GM12878 (cell line): ENCODE data around the gene CFAP90. TPM values are rescaled to one million over a fixed set of nuclear protein-coding genes. Genes with fewer than 3 reads are reported as not detected.

Experiments
- ATAC-seq: fragments of 200-7000 bp; cut with Tn5 transposase; 3 replicates; pipeline ENCODE4 v1.9.1; 2020; ENCODE audit warnings: mild to moderate bottlenecking, moderate library complexity
- BruUV-seq: library from RNA; stranded (reverse); fragments of 400-500 nt; replicated peaks from 2 replicates; lab custom pipeline; 2021; lab: Mats Ljungman, UMichigan
- CTCF ChIA-PET: fragments of 300-600 bp; sonication (Branson Sonifier 250); formaldehyde crosslinking; extraction: SDS; loops from one replicate; lab custom pipeline; 2021; ENCODE audit warnings: inconsistent platforms; lab: Yijun Ruan, JAX
- POLR2A ChIA-PET: fragments of 350-600 bp; formaldehyde crosslinking; extraction: SDS; loops from one replicate; lab custom pipeline; 2021; ENCODE audit warnings: inconsistent platforms; lab: Charles Lee
- RAD21 ChIA-PET: fragments of 300-600 bp; sonication (Branson Sonifier 250); formaldehyde crosslinking; loops from one replicate; lab custom pipeline; 2023; ENCODE audit warnings: antibody characterized with exemption; ENCODE audit not compliant: unreplicated experiment; lab: Charles Lee
- SMC1A ChIA-PET: fragments of 300-600 bp; sonication (Branson Sonifier 250); formaldehyde crosslinking; loops from one replicate; lab custom pipeline; 2023; ENCODE audit not compliant: unreplicated experiment, uncharacterized antibody; lab: Charles Lee
- DNase-seq: peaks from one replicate; pipeline ENCODE4 v3.0.0-alpha.2; 2011; ENCODE audit warnings: low read depth, low spot score
- FAIRE-seq: peaks from 3 replicates; lab custom pipeline; 2011; peaks lifted over from hg19 to GRCh38; lab: Jason Lieb, UNC
- H2AFZ ChIP-seq: 2 replicates; pipeline ENCODE4 v1.6.0; 2011; ENCODE audit warnings: low read depth, low read length, control low read depth; ENCODE audit not compliant: control insufficient read depth
- H3K27ac ChIP-seq: 2 replicates; pipeline ENCODE4 v1.5.1; 2011; ENCODE audit warnings: control low read depth; ENCODE audit not compliant: control insufficient read depth, insufficient read depth
- H3K27me3 ChIP-seq, 2 experiments: replicated peaks in 1 of 2; 2 replicates each; pipeline versions ENCODE4 v1.6.0 to v1.6.1; 2011; ENCODE audit warnings: low read length in 1 of 2; ENCODE audit not compliant: control insufficient read depth in 2 of 2, insufficient read depth in 2 of 2
- H3K36me3 ChIP-seq, 2 experiments: 2 replicates each; pipeline ENCODE4 v1.5.1; 2011; ENCODE audit warnings: low read length in 1 of 2; ENCODE audit not compliant: control insufficient read depth in 2 of 2, insufficient read depth in 2 of 2
- H3K4me1 ChIP-seq: 2 replicates; pipeline ENCODE4 v1.6.1; 2011; ENCODE audit warnings: mild to moderate bottlenecking, low read length, moderate library complexity, mixed read lengths; ENCODE audit not compliant: control insufficient read depth, insufficient read depth
- H3K4me2 ChIP-seq: 2 replicates; pipeline ENCODE4 v1.6.0; 2011; ENCODE audit warnings: control low read depth; ENCODE audit not compliant: control insufficient read depth, insufficient read depth
- H3K4me3 ChIP-seq: fragments of 200-600 bp; sonication (generic); 2 replicates; pipeline ENCODE4 v1.5.1; 2016
- H3K79me2 ChIP-seq: 2 replicates; pipeline ENCODE4 v1.6.0; 2011; ENCODE audit warnings: low read length; ENCODE audit not compliant: control insufficient read depth, insufficient read depth
- H3K9ac ChIP-seq: 2 replicates; pipeline ENCODE4 v1.8.0; 2011; ENCODE audit warnings: low read length, control low read depth, mixed read lengths; ENCODE audit not compliant: control insufficient read depth, insufficient read depth
- H3K9me3 ChIP-seq: replicated peaks from 3 replicates; pipeline ENCODE4 v1.5.1; 2011; ENCODE audit warnings: mild to moderate bottlenecking, low read length; ENCODE audit not compliant: control insufficient read depth, insufficient read depth
- H4K20me1 ChIP-seq: 2 replicates; pipeline ENCODE4 v1.6.0; 2011; ENCODE audit not compliant: control insufficient read depth, insufficient read depth
- ASH2L ChIP-seq: fragments of 300-600, 200-600 bp; sonication (generic); IDR thresholded peaks from 2 replicates; pipeline ENCODE4 v1.6.1; 2017; ENCODE audit warnings: low read depth, mild to moderate bottlenecking, borderline replicate concordance
- BACH1 ChIP-seq: fragments of 450-650 bp; IDR thresholded peaks from 2 replicates; pipeline ENCODE4 v1.6.1; 2017; ENCODE audit warnings: mild to moderate bottlenecking, borderline replicate concordance
- CBFB ChIP-seq: IDR thresholded peaks from 2 replicates; pipeline ENCODE4 v1.6.1; 2016; ENCODE audit warnings: antibody characterized with exemption, low read depth
- IRF4 ChIP-seq: IDR thresholded peaks from 2 replicates; pipeline ENCODE4 v1.6.1; 2011; ENCODE audit warnings: low read depth, low read length
- KAT2A ChIP-seq: conservative IDR thresholded peaks from 2 replicates; pipeline ENCODE4 v1.6.1; 2011; ENCODE audit warnings: low read depth, low read length; ENCODE audit not compliant: control insufficient read depth
- MEF2A ChIP-seq: IDR thresholded peaks from 2 replicates; pipeline ENCODE4 v1.6.1; 2011; ENCODE audit warnings: low read depth, mild to moderate bottlenecking, low read length, moderate library complexity; ENCODE audit not compliant: insufficient read depth
- MLLT1 ChIP-seq: fragments of 450-650 bp; IDR thresholded peaks from 2 replicates; pipeline ENCODE4 v1.6.1; 2016; ENCODE audit warnings: mild to moderate bottlenecking
- RCOR1 ChIP-seq: conservative IDR thresholded peaks from 2 replicates; pipeline ENCODE4 v1.6.1; 2012; ENCODE audit warnings: low read depth, low read length, improper control_type of control experiment
- SMAD5 ChIP-seq: IDR thresholded peaks from 2 replicates; pipeline ENCODE4 v1.6.1; 2016; ENCODE audit warnings: antibody characterized with exemption, low read depth
- SPI1 ChIP-seq: IDR thresholded peaks from 2 replicates; pipeline ENCODE4 v1.6.1; 2011; ENCODE audit warnings: low read depth, mild to moderate bottlenecking, low read length, moderate library complexity, borderline replicate concordance; ENCODE audit not compliant: insufficient read depth
- SRF ChIP-seq, 2 experiments: IDR thresholded peaks; 2 replicates each; pipeline ENCODE4 v1.6.1; 2011; ENCODE audit warnings: low read depth in 2 of 2, low read length in 2 of 2, mild to moderate bottlenecking in 1 of 2, moderate library complexity in 1 of 2
- TBL1XR1 ChIP-seq: IDR thresholded peaks from 2 replicates; pipeline ENCODE4 v1.6.1; 2012; ENCODE audit warnings: low read depth, low read length, improper control_type of control experiment
- YY1 ChIP-seq: IDR thresholded peaks from 2 replicates; pipeline ENCODE4 v1.6.1; 2011; ENCODE audit warnings: low read depth, mild to moderate bottlenecking, low read length
- ZNF622 ChIP-seq: fragments of 450-650 bp; IDR thresholded peaks from 2 replicates; pipeline ENCODE4 v1.6.1; 2017; ENCODE audit warnings: mild to moderate bottlenecking, inconsistent platforms
- WGBS: methylation state at CpG from one replicate; pipeline ENCODE4 v1.1.6; 2016; ENCODE audit warnings: low lambda C conversion rate; ENCODE audit not compliant: insufficient replicate concordance, insufficient coverage; ENCODE audit errors: missing lambda C conversion rate; 5-methylcytosine and 5-hydroxymethylcytosine counted together
- in situ Hi-C: fragments of 300-500 bp; cut with MboI; formaldehyde crosslinking; loops from 9 replicates; pipeline ENCODE4 v1.14.3; 2018; ENCODE audit warnings: mixed read lengths
- intact Hi-C: fragments of 100-400 bp; cut with micrococcal nuclease; formaldehyde crosslinking; loops from one replicate; pipeline ENCODE4 v1.14.2; 2022; ENCODE audit not compliant: unreplicated experiment
- polyA plus RNA-seq, 11 experiments: library from polyadenylated mRNA; depleted of rRNA in 4 of 11; unstranded in 6 of 11; stranded (reverse) in 5 of 11; fragments of >200 nt; fragmentation: Nextera tagmentation in 4 of 11; fragmentation: Illumina TruSeq in 1 of 11; extraction: Ambion mirVana in 4 of 11; extraction: Trizol in 1 of 11; gene quantifications; 1 replicate in 1 of 11; 2 replicates in 10 of 11; pipeline versions ENCODE4 v1.2.1 to v1.2.3, GENCODE V29; 2011 to 2016; ENCODE audit warnings: inconsistent platforms in 2 of 11, missing spikeins in 2 of 11, low read depth in 1 of 11
- total RNA-seq, 4 experiments: library from RNA; depleted of rRNA in 3 of 4; stranded (reverse); fragments of >200 nt in 3 of 4; fragmentation: Illumina TruSeq in 1 of 4; extraction: Trizol in 1 of 4; gene quantifications; 2 replicates each; pipeline versions ENCODE4 v1.2.1 to v1.2.3, GENCODE V29; 2013 to 2021
- TF ChIP-seq, protein P1 (sequence below): IDR thresholded peaks from 2 replicates; pipeline ENCODE4 v1.6.1; 2012; ENCODE audit warnings: improper control_type of control experiment, low read depth, low read length; ENCODE audit not compliant: insufficient replicate concordance
- TF ChIP-seq, protein P2 (sequence below): fragments of 150-350 bp; IDR thresholded peaks from 2 replicates; pipeline ENCODE4 v1.6.1; 2016; ENCODE audit warnings: low read depth, low read length

The CFAP90 gene
- total and polyA plus RNA-seq, 10 of the 15 experiments (the other 5 are each of a cell fraction or from before 2014, with no cell fraction given) = not detected

DNA sequence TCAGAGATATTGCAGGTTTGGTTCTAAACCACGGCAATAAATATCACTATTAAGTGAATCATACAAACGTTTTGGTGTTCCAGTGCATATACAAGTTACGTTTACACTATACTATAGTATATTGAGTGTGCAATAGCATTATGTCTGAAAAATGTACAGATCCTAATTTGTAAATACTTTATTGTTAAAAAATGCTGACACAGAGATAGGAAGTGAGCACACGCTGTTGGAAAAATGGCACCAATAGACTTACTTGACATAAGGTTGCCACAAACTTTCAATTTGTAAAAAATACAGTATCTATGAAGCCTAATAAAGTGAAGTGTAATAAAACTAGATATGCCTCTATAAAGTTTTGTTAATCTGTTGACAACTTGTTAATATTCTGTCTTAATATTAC, 16.0 kb downstream of the CFAP90 start:
- Histone ChIP-seq H3K4me2 (no peak overlapping the region), H3K27me3 (no peaks in the 10 kb centered on the region; a peak in 1 of 4 replicates), H3K79me2 (no peaks in the 10 kb centered on the region), H3K9ac (no peak overlapping the region), H3K36me3 (no peaks in the 10 kb centered on the region), H2AFZ (no peak overlapping the region), H3K4me1 (no peaks in the 10 kb centered on the region), H3K9me3 (no peaks in the 10 kb centered on the region; the same call in 2 of the 3 replicates), H3K27ac (no peak overlapping the region), H4K20me1 (no peaks in the 10 kb centered on the region), H3K4me3 (no peak overlapping the region)
- ATAC-seq = no peak
- intact Hi-C loops = no loop called here
- WGBS = 46% methylated on average over 4 of the region's 4 CpGs
- BruUV-seq = no TSS peak
- DNase-seq = no peak
- ChIA-PET CTCF (no interaction called here), RAD21 (no interaction called here), SMC1A (no interaction called here), POLR2A (no interaction called here)
- in situ Hi-C loops = no loop called here
- no peak for FAIRE-seq
- TF ChIP-seq IRF4 (no peak), SRF (IDR thresholded peaks at IDR 0.05; ENCODE audit: low read depth in 2 of 2, low read length in 2 of 2) (no peak), MLLT1 (no peak), ASH2L (no peak), RCOR1 (no peak), KAT2A (no peak), SMAD5 (no peak), SPI1 (no peak), BACH1 (no peak), TBL1XR1 (no peak), ZNF622 (no peak), MEF2A (no peak), YY1 (no peak), CBFB (no peak)
- TF ChIP-seq, protein P1, sequence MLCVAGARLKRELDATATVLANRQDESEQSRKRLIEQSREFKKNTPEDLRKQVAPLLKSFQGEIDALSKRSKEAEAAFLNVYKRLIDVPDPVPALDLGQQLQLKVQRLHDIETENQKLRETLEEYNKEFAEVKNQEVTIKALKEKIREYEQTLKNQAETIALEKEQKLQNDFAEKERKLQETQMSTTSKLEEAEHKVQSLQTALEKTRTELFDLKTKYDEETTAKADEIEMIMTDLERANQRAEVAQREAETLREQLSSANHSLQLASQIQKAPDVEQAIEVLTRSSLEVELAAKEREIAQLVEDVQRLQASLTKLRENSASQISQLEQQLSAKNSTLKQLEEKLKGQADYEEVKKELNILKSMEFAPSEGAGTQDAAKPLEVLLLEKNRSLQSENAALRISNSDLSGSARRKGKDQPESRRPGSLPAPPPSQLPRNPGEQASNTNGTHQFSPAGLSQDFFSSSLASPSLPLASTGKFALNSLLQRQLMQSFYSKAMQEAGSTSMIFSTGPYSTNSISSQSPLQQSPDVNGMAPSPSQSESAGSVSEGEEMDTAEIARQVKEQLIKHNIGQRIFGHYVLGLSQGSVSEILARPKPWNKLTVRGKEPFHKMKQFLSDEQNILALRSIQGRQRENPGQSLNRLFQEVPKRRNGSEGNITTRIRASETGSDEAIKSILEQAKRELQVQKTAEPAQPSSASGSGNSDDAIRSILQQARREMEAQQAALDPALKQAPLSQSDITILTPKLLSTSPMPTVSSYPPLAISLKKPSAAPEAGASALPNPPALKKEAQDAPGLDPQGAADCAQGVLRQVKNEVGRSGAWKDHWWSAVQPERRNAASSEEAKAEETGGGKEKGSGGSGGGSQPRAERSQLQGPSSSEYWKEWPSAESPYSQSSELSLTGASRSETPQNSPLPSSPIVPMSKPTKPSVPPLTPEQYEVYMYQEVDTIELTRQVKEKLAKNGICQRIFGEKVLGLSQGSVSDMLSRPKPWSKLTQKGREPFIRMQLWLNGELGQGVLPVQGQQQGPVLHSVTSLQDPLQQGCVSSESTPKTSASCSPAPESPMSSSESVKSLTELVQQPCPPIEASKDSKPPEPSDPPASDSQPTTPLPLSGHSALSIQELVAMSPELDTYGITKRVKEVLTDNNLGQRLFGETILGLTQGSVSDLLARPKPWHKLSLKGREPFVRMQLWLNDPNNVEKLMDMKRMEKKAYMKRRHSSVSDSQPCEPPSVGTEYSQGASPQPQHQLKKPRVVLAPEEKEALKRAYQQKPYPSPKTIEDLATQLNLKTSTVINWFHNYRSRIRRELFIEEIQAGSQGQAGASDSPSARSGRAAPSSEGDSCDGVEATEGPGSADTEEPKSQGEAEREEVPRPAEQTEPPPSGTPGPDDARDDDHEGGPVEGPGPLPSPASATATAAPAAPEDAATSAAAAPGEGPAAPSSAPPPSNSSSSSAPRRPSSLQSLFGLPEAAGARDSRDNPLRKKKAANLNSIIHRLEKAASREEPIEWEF = no peak
- TF ChIP-seq, protein P2, sequence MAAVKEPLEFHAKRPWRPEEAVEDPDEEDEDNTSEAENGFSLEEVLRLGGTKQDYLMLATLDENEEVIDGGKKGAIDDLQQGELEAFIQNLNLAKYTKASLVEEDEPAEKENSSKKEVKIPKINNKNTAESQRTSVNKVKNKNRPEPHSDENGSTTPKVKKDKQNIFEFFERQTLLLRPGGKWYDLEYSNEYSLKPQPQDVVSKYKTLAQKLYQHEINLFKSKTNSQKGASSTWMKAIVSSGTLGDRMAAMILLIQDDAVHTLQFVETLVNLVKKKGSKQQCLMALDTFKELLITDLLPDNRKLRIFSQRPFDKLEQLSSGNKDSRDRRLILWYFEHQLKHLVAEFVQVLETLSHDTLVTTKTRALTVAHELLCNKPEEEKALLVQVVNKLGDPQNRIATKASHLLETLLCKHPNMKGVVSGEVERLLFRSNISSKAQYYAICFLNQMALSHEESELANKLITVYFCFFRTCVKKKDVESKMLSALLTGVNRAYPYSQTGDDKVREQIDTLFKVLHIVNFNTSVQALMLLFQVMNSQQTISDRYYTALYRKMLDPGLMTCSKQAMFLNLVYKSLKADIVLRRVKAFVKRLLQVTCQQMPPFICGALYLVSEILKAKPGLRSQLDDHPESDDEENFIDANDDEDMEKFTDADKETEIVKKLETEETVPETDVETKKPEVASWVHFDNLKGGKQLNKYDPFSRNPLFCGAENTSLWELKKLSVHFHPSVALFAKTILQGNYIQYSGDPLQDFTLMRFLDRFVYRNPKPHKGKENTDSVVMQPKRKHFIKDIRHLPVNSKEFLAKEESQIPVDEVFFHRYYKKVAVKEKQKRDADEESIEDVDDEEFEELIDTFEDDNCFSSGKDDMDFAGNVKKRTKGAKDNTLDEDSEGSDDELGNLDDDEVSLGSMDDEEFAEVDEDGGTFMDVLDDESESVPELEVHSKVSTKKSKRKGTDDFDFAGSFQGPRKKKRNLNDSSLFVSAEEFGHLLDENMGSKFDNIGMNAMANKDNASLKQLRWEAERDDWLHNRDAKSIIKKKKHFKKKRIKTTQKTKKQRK = no peak
